Body of pancreas (tissue), 4 donors: Measurements from ENCODE around the gene FBXO7.

Source experiments
- CTCF ChIP-seq, 7 experiments: fragments of 450-650 bp in 4 of 7; fragments of 200-600 bp in 3 of 7; sonication (generic) in 3 of 7; IDR thresholded peaks; one replicate each; pipeline ENCODE4 v1.5.1; 2016 to 2019; ENCODE audit warnings: antibody characterized with exemption in 7 of 7
- POLR2A ChIP-seq, 3 donors: fragments of 450-650 bp; IDR thresholded peaks; one replicate each; pipeline ENCODE4 v1.6.1; 2016; ENCODE audit warnings: antibody characterized with exemption in 3 of 3, mild to moderate bottlenecking in 2 of 3

- TF ChIP-seq CTCF (IDR thresholded peaks at IDR 0.05) (no peak), POLR2A (IDR thresholded peaks at IDR 0.05) (no peak)
Observed at GRCh38 chr22:32527756-32528155, 53.1 kb downstream of the FBXO7 start.
